GM23338 (cell line): ENCODE measurements around the gene KYNU. TPM values are rescaled to one million over a fixed set of nuclear protein-coding genes. Genes with fewer than 3 reads are reported as not detected.
"Not testable (repeated sequence)": the region's sequence is repeated elsewhere in the genome, so short reads cannot be mapped to it uniquely, and the experiment has no call there.

Experiments
- ATAC-seq: fragments of 200-7000 bp; cut with Tn5 transposase; 3 replicates; pipeline ENCODE4 v1.9.1; 2020
- DNase-seq: peaks from one replicate; pipeline ENCODE4 v3.0.0-alpha.2; 2015; ENCODE audit warnings: low spot score
- H2AFZ ChIP-seq: fragments of 200-600 bp; sonication (generic); 2 replicates; pipeline ENCODE4 v1.8.0; 2016; ENCODE audit warnings: antibody characterized with exemption, mild to moderate bottlenecking, moderate library complexity
- H3F3A ChIP-seq: fragments of 200-600 bp; sonication (generic); replicated peaks from 2 replicates; pipeline ENCODE4 v1.8.0; 2017; ENCODE audit warnings: antibody characterized with exemption, mixed run types, low read depth
- H3K27ac ChIP-seq: fragments of 200-600 bp; sonication (generic); 2 replicates; pipeline ENCODE4 v1.6.1; 2016; ENCODE audit warnings: low read depth
- H3K27me3 ChIP-seq: fragments of 200-600 bp; sonication (generic); 2 replicates; pipeline ENCODE4 v1.8.0; 2016; ENCODE audit warnings: mild to moderate bottlenecking, mixed run types, moderate library complexity; ENCODE audit not compliant: insufficient read depth
- H3K36me3 ChIP-seq: fragments of 200-600 bp; sonication (generic); 2 replicates; pipeline ENCODE4 v1.8.0; 2016; ENCODE audit warnings: mild to moderate bottlenecking; ENCODE audit not compliant: insufficient read depth
- H3K4me1 ChIP-seq: fragments of 200-600 bp; sonication (generic); 2 replicates; pipeline ENCODE4 v1.8.0; 2016; ENCODE audit warnings: mild to moderate bottlenecking, moderate library complexity; ENCODE audit not compliant: insufficient read depth
- H3K4me2 ChIP-seq: fragments of 200-600 bp; sonication (generic); 2 replicates; pipeline ENCODE4 v1.7.1; 2017; ENCODE audit warnings: mixed run types
- H3K4me3 ChIP-seq: fragments of 200-600 bp; sonication (generic); 2 replicates; pipeline ENCODE4 v1.6.1; 2016; ENCODE audit warnings: mixed run types
- H3K79me2 ChIP-seq: fragments of 200-600 bp; sonication (generic); replicated peaks from 2 replicates; pipeline ENCODE4 v1.8.0; 2017; ENCODE audit warnings: mild to moderate bottlenecking; ENCODE audit not compliant: insufficient read depth
- H3K9me2 ChIP-seq: fragments of 200-600 bp; sonication (generic); 2 replicates; pipeline ENCODE4 v1.8.0; 2017; ENCODE audit not compliant: insufficient read depth
- H4K20me1 ChIP-seq: fragments of 200-600 bp; sonication (generic); replicated peaks from 2 replicates; pipeline ENCODE4 v1.8.0; 2017; ENCODE audit warnings: mild to moderate bottlenecking; ENCODE audit not compliant: insufficient read depth
- H3K27ac Mint-ChIP-seq: 2 replicates; pipeline ENCODE4 v1.8.0; 2020; ENCODE audit warnings: inconsistent platforms, mild to moderate bottlenecking, moderate library complexity, mixed read lengths
- H3K27me3 Mint-ChIP-seq: 3 replicates; pipeline ENCODE4 v1.8.0; 2022; ENCODE audit warnings: low read depth, mild to moderate bottlenecking, moderate library complexity, mixed read lengths, inconsistent platforms; ENCODE audit not compliant: insufficient read depth, poor library complexity
- H3K36me3 Mint-ChIP-seq: 3 replicates; pipeline ENCODE4 v1.8.0; 2021; ENCODE audit warnings: low read depth, mild to moderate bottlenecking, inconsistent platforms, moderate library complexity, mixed read lengths
- H3K4me1 Mint-ChIP-seq: 3 replicates; pipeline ENCODE4 v1.8.0; 2020; ENCODE audit warnings: mild to moderate bottlenecking, inconsistent platforms, mixed read lengths
- H3K4me3 Mint-ChIP-seq: 3 replicates; pipeline ENCODE4 v1.8.0; 2021; ENCODE audit warnings: moderate library complexity, mild to moderate bottlenecking, inconsistent platforms, mixed read lengths
- H3K9me3 Mint-ChIP-seq: 3 replicates; pipeline ENCODE4 v1.8.0; 2020; ENCODE audit warnings: moderate library complexity, mild to moderate bottlenecking, inconsistent platforms, mixed read lengths
- CREB1 ChIP-seq: fragments of 250-450 bp; sonication (Bioruptor Pico); IDR thresholded peaks from 2 replicates; pipeline ENCODE4 v1.5.0; 2020; ENCODE audit warnings: low read depth, mild to moderate bottlenecking, moderate library complexity
- CTCF ChIP-seq, 2 experiments: fragments of 200-600 bp in 1 of 2; sonication (generic) in 1 of 2; conservative IDR thresholded peaks; 2 replicates each; pipeline versions ENCODE4 v1.5.1 to v1.6.1; 2016 to 2017; ENCODE audit warnings: antibody characterized with exemption in 2 of 2, low read depth in 2 of 2, mild to moderate bottlenecking in 2 of 2, moderate library complexity in 1 of 2
- ETS1 ChIP-seq: IDR thresholded peaks from 2 replicates; pipeline ENCODE4 v1.6.1; 2016; ENCODE audit warnings: antibody characterized with exemption
- EZH2 ChIP-seq: fragments of 200-600 bp; sonication (generic); IDR thresholded peaks from one replicate; pipeline ENCODE4 v1.8.0; 2017; ENCODE audit warnings: antibody characterized with exemption, mild to moderate bottlenecking, low read depth; ENCODE audit not compliant: unreplicated experiment
- EZH2phosphoT487 ChIP-seq: fragments of 200-600 bp; sonication (generic); IDR thresholded peaks from one replicate; pipeline ENCODE4 v1.8.1; 2018; ENCODE audit warnings: antibody characterized with exemption; ENCODE audit not compliant: unreplicated experiment
- NANOG ChIP-seq: IDR thresholded peaks from 2 replicates; pipeline ENCODE4 v1.6.1; 2016; ENCODE audit warnings: antibody characterized with exemption, borderline replicate concordance
- REST ChIP-seq: IDR thresholded peaks from one replicate; pipeline ENCODE4 v1.6.1; 2018; ENCODE audit warnings: antibody characterized with exemption; ENCODE audit not compliant: unreplicated experiment
- polyA plus RNA-seq: library from polyadenylated mRNA; unstranded; fragments of >200 nt; fragmentation: Nextera tagmentation; extraction: Ambion mirVana; gene quantifications from 2 replicates; pipeline ENCODE4 v1.2.1, GENCODE V29; 2016
- total RNA-seq: library from RNA; depleted of rRNA; stranded (reverse); fragments of >200 nt; shearing (Covaris generic); gene quantifications from 2 replicates; pipeline ENCODE4 v1.2.3, GENCODE V29; 2014

The KYNU gene
- total and polyA plus RNA-seq, 2 experiments from 2014 or later, result 0.03 to 0.21 TPM

GRCh38 chr2:142869065-142869460 lies 8.4 kb upstream of the KYNU start:
- not testable (repeated sequence) for ATAC-seq, H3K27me3 Mint-ChIP-seq, H3K9me3 Mint-ChIP-seq

GRCh38 chr2:142869461-142870106 lies 7.9 kb upstream of the KYNU start:
- H3K36me3 ChIP-seq, result no peaks in the 10 kb centered on the region
- H3K4me3 ChIP-seq, result no peak overlapping the region
- H3K27ac ChIP-seq, result no peak overlapping the region
- H4K20me1 ChIP-seq, result no peaks in the 10 kb centered on the region
- DNase-seq (no peak), ATAC-seq (no peak)
- H2AFZ ChIP-seq, result no peak overlapping the region
- H3K79me2 ChIP-seq, result no peaks in the 10 kb centered on the region
- TF ChIP-seq EZH2phosphoT487, result no peak
- TF ChIP-seq ETS1, result no peak
- H3F3A ChIP-seq, result no peaks in the 10 kb centered on the region
- Mint-ChIP-seq H3K4me3 (no peak overlapping the region), H3K27me3 (peaks cover 4% of the 10 kb centered on the region), H3K4me1 (peaks cover 10% of the 10 kb centered on the region; the same call in 2 of the 3 replicates), H3K36me3 (peaks cover 4% of the 10 kb centered on the region; the same call in 2 of the 3 replicates), H3K9me3 (peaks cover 6% of the 10 kb centered on the region; the same call in 1 of the 3 replicates), H3K27ac (no peak overlapping the region)
- H3K27me3 ChIP-seq, result no peaks in the 10 kb centered on the region
- no peaks in the 10 kb centered on the region for H3K9me2 ChIP-seq
- H3K4me2 ChIP-seq, result no peak overlapping the region
- H3K4me1 ChIP-seq, result 0 out of 2 replicates have a peak, but pooled peaks cover 3% of the 10 kb centered on the region

More at GRCh38 chr2:142869065-142869460, 8.4 kb upstream of the KYNU start:
- H3K36me3 Mint-ChIP-seq, H3K27ac Mint-ChIP-seq, H3F3A ChIP-seq, H3K4me1 ChIP-seq, H3K27ac ChIP-seq, H3K4me2 ChIP-seq, H2AFZ ChIP-seq, H3K36me3 ChIP-seq, H3K79me2 ChIP-seq, H3K4me1 Mint-ChIP-seq, H3K27me3 ChIP-seq, H3K9me2 ChIP-seq, H3K4me3 ChIP-seq, DNase-seq, H3K4me3 Mint-ChIP-seq, H4K20me1 ChIP-seq: not testable (repeated sequence)

GRCh38 chr2:142870526-142870925 lies 6.9 kb upstream of the KYNU start:
- Histone ChIP-seq H3K79me2 (no peaks in the 10 kb centered on the region), H2AFZ (no peak overlapping the region), H3K4me2 (no peak overlapping the region), H4K20me1 (no peaks in the 10 kb centered on the region), H3K36me3 (no peaks in the 10 kb centered on the region), H3F3A (no peaks in the 10 kb centered on the region), H3K4me3 (no peak overlapping the region), H3K27ac (peak overlapping the region; percentile 15; the same call in 1 of the 2 replicates), H3K9me2 (no peaks in the 10 kb centered on the region), H3K27me3 (no peaks in the 10 kb centered on the region), H3K4me1 (0 out of 2 replicates have a peak, but pooled peaks cover 3% of the 10 kb centered on the region)
- Mint-ChIP-seq H3K27ac (no peak overlapping the region), H3K4me1 (peaks cover 10% of the 10 kb centered on the region; the same call in 2 of the 3 replicates), H3K27me3 (peaks cover 4% of the 10 kb centered on the region), H3K36me3 (peaks cover 4% of the 10 kb centered on the region; the same call in 2 of the 3 replicates), H3K4me3 (no peak overlapping the region), H3K9me3 (peaks cover 6% of the 10 kb centered on the region; the same call in 1 of the 3 replicates)
- DNase-seq, result no peak
- no peak for ATAC-seq
- TF ChIP-seq REST (no peak), NANOG (no peak), CTCF (conservative IDR thresholded peaks at IDR 0.05; ENCODE audit: low read depth in 2 of 2) (no peak), EZH2 (no peak), CREB1 (CRISPR knock-in tag) (no peak)
